NCI-H146 (cell line): ENCODE measurements around the gene SLC17A9.
A peak's percentile ranks its signal among the peaks of the same experiment; 100 is the strongest.

Source experiments
- DNase-seq: peaks from one replicate; lab custom pipeline; 2025; lab: John Stamatoyannopoulos, UW

SLC17A9 gene

DNA sequence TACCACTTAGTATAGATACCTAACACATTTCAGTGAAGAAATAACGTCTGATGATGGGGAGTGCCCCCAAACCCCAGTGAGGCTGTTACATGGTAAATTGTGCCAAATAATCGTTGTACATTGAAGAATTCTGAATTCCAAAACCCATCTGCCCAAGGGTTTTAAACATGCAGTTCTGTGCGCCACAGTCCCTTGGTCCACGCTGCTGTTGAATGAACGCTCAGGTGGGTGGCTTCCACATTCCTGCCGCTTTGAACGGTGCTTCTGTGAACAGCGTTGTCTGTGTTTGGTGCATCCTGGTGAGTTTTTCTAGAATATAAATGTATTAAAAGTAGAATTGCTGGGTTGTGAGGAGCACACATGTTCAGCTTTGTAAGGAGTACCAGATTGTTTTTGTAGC is 11.6 kb upstream of the SLC17A9 start:
- DNase-seq = no peak

DNA sequence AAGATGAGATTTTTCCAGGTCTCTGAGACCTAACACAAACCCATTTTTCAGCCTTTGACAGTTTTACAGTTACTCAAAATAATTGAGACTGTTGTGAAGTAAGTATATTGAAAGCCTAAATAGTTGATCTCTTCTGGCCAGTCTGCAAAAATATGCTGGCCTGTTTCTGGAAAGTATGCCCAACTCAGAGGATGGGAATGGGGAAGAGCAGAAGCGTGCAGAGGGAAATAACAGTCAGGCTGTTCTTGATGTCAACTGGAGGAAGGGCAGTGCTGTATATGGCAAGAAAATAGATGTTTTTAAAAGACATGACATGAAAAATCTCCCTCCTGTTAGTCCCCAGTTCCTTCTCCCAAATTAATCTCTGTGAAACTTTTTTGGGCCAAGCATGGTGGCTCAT is 10.7 kb upstream of the SLC17A9 start:
- no peak for DNase-seq

DNA sequence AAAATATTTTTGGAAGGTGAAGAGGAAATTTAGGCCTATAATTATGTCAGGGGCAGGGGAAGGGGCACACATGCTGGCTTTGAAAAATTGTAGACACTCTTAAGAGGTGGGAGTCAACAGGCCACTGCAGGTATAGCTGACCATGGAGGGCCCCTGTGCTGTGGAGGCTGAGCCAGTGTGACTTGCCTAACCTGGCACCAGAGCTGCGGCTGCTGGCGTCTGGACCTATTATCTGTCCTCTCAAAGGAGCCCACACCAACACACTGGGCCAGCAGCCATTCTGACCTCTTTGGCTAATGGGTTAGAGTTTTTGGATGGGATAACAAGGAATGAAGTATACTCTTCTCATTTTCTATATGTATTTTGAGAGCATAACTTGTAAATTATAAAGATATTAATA is 10.1 kb upstream of the SLC17A9 start:
- DNase-seq = no peak

DNA sequence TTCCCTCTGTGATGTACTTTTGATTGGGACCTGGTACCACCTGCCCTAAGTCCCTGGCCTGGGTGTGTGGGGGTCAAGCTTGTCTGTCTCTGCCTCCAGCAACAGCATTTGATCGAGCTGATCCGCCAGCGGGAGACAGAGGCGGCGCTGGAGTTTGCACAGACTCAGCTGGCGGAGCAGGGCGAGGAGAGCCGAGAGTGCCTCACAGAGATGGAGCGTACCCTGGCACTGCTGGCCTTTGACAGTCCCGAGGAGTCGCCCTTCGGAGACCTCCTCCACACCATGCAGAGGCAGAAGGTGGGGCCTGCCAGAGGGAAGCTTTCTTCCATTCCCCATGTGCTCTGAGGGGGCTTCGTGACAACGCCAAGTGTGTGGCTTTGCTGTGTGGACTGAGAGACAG is 9.1 kb upstream of the SLC17A9 start:
- DNase-seq = no peak

DNA sequence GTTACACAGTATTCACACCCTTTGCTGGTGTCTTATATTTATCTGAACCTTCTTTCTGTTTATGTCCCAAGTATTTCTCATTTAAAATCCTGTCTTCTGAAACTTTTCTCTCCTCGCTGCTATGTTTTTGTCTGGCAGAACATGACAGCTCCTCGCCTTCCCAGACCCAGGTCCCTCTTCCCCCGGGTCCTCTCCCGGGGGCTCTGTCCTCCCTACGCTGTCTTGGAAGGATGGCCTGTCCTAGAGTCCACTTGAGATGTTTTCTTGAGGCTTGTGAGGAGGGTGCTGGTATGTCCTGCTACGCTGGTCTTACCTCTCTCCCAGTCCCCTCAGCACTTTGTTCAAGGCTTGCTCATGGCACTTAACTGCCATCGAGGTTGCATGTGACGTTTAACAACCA is 8.3 kb upstream of the SLC17A9 start:
- DNase-seq = no peak

DNA sequence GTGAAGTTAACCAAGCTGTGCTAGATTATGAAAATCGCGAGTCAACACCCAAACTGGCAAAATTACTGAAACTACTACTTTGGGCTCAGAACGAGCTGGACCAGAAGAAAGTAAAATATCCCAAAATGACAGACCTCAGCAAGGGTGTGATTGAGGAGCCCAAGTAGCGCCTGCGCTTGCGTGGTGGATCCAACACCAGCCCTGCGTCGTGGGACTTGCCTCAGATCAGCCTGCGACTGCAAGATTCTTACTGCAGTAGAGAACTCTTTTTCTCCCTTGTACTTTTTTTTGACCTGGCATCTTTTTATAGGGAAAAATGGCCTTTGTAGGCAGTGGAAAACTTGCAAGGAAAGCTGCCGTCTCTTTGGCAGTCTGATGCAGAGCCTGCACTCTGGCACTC is 7.8 kb upstream of the SLC17A9 start:
- no peak for DNase-seq

DNA sequence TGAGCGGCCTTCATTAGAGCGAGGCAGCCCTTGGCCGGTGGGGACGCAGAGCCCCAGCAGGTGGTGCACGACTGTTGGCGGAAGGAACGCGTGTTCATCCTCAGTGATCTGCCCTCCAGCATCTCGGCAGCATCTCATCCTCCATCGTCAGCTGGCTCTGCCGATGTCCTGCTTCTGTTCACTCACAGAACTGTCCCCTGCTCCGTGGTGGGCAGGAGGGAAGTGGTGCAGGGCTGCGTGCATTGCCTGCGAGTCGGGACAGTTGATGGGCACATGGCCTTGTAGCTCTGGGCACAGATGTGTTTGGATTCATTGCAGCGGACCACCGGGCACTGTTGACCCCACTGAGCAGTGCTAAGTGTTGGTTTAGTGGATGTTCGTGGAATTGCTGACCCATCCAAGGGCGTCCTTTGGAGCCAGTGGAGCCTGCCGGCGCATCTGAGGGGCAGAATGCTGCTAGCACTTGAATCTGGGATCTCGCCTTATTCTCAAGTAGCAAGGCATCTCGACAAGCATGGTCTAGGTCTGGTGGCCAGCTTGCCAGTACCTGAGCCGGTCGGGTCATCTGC is 6.7 kb upstream of the SLC17A9 start:
- no peak for DNase-seq

DNA sequence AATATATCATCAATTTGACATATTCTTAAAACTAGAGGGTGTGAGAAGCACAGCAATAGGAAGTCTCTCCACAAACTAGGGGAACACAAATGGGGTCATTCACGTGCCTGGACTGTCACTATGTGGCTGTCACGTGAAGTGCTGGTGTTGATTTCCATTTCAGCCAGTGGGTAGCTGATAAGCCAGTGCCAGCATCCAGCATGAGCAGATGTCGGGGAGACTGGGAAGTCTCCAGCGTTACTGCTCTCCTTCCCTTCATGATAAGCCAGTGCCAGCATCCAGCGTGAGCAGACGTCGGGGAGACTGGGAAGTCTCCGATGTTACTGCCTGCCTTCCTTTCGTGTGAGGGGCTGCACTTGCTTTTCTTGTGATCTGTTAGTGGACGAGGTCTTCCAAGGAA is 5.6 kb upstream of the SLC17A9 start:
- DNase-seq = no peak

DNA sequence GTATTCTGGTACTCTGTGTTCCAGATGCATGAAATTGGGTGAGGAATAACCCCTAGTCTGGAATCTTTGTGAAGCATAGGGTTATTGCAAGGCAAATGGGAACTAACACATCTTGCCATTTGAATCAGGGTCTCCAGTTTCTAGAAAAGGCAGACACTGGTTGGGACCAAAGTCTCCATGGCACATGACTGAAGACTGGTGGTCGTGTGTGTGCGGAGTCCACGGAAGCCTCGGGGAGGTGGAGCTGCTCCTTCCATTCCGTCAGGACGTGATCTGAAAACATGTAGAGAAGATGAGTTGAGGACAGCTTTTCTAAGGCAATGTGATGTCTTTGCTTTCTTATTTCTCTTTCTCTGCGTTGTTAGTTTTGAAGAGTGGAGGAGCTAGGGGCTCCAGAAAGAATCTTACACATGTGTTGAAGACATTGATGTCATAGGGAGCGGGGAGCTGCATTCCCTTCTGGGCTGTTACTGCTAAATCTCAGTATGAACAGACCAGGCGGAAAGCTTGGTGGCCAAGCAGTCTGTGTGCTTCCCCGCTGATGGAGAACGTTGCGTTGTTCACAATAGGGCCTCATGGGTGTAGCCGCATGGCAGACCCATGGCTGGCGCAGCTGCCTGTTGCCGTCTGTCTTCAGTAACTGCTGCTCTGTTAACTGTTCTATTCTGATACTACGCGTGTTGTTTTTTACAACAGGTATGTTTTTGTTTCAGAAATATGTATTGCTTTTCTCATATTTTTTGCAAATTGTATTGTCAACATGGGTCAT is 4.8 kb upstream of the SLC17A9 start:
- DNase-seq = no peak

DNA sequence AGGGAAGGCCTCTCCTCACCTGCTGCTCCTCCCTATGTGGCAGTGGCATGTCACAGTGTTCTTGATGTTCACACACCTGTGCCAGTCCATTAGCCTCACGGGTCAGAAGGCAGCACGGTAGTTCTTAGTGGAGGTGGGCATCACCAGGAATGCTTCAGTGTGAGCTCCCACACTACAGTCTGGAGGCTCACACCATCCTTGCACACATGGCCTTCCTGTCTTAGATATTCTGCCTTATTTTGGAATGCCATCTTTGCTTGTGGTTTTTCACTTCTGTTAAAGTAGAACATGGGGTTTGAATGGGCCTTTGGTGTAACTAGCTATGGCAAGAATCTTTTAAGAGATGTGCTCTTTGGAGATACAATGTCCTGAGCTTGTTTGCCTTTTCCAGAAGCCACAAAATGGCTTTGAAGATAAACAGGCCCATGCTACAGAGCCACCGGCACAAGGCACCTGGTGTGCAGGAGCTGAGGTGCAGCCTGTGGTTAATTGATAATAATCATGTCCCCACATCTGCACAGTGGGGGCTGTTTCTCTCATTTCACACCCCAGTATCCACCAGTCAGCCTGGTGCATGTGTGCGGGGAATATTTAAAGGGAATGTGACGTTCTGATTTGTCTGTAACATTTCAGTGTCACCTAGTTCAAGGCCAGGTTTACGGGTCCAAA is 3.2 kb upstream of the SLC17A9 start:
- DNase-seq = no peak

DNA sequence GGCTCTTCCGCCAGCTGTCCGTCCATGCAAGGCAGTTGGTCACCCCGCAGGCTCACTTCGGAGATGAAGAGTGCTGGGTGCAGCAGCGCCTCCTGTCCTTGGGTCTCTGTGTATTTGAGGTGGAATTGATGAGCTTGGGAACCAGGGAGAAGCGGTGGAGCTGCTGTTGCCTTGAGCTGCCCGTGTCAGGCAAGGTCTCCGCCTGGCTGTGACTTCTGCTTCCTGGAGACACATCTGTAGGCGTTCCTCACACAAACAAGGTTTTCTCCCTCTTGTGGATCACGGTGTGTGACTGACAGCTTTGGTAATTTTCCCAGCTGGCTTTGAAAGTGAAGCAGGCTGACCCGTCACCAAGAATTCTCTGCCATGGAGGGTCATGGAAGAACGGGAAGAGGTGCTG is 2.5 kb upstream of the SLC17A9 start:
- DNase-seq = no peak

DNA sequence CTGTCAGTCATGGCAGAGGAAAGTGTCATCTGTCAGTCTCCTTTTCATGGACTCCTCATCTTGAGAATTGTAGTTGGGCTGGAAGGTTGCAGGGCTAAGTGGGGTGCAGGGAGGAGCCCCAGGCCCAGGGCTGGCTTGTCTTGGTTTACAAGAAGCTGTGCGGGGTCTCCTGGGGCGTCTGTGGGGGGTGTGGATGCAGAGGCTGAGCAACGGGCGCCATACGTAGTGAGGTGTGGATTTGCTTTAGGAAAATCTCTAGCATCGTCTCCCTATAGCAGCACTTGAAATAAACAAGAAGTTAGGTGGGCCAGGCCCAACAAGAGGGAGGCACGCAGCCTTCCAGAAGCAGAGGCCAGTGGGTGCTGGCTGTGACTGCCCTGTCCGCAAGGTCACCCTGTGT is 1.8 kb upstream of the SLC17A9 start:
- DNase-seq = no peak

DNA sequence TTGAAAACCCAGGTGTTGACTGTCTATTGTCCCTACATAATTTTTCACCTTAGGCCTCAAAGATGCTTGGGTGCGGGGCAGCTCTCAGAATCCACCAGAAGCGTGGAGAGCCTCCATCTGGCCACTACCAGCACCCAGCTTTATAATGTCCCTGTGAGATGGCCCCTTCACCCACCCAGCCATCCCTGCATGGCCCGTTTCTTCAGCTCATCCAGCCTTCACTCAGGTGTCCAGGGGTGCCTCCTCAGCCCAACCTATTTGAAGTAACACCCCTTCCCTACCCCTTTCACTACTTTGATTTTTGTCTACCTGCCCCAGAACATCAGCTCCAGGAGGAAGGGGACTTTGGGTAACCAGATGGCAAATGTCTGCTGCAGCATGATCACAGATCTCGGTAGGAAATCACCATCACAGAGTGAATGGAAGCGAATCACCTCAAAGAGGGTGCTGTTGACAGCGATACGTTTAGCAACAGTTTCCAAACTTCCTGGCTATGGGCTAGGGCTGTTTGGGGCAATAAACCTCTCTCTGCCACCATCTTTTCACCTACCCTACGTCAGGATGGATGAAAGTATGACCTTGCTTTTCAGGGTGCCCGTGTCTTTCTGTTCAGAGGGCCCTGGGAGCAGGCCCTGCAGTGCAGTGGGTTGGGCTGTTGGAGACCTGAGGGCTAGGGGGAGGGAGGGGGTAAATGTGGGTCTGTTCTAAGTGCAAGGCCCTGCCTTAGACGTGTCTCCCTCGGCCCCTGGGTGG is 1.2 kb upstream of the SLC17A9 start:
- DNase-seq = no peak

DNA sequence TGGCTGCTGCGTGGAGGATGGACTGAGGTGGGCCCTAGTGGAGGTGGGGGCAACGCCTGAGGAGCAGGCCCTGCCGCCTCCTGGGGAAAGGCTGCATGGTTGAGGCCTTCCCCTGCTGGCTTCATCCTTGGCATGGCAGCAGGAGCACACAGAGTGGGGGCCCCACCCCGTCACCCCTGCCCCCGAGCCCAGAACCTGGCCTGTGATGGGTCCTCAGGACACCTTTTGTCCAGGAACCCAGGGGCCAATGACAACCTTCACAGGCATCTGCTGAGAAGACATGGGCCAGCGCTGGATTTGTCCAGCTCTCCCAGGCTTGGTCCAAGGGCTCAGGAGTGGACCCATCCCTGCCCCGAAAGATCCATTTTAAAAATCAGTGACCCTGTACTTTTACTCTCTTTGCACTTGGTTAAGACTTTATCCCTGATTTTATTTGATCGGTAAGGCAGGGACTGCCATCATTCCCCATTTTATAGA is 575 bp upstream of the SLC17A9 start:
- DNase-seq = no peak

DNA sequence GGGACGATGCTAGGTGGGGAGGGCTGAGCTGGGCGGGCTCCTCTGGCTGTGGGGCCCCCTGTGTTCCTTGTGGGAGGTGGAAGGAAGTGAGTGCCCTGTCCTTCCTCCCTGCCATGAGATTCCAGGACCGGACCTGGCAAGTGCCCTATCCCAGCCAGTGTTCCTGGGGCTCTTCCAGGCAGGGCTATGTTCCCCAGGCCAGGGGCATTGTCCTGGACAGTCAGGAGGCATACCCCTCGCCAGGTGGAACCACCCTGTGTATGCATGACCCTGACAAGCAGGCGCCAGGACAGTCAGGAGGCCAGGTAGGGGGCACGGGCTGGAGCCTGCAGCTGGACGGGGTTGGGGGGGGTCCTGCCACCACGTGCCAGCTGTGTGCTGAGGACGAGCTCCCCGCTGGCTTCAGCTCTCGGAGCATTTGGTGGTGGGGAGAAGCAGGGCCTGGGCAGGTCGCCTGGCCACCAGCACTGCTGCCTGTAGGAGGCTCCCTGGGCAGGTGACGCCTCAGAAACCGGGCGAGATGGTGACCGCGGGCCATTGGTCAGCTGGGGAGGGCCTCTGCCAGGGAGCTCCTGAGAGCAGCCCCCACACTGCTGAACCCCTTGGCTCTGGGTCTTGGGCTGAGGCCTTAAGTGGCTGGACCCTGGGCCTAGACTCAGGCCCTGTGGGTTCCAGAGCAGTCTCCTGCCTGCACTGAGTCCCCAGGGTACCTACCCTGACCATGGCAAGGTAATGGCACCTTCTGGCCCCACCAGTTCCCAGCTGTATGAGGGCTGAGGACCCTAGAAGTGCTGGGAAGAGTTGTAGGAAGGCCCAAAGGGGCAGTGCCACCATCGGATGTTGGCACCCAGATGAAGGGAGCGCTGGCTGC is 694 bp downstream of the SLC17A9 start:
- DNase-seq = no peak

DNA sequence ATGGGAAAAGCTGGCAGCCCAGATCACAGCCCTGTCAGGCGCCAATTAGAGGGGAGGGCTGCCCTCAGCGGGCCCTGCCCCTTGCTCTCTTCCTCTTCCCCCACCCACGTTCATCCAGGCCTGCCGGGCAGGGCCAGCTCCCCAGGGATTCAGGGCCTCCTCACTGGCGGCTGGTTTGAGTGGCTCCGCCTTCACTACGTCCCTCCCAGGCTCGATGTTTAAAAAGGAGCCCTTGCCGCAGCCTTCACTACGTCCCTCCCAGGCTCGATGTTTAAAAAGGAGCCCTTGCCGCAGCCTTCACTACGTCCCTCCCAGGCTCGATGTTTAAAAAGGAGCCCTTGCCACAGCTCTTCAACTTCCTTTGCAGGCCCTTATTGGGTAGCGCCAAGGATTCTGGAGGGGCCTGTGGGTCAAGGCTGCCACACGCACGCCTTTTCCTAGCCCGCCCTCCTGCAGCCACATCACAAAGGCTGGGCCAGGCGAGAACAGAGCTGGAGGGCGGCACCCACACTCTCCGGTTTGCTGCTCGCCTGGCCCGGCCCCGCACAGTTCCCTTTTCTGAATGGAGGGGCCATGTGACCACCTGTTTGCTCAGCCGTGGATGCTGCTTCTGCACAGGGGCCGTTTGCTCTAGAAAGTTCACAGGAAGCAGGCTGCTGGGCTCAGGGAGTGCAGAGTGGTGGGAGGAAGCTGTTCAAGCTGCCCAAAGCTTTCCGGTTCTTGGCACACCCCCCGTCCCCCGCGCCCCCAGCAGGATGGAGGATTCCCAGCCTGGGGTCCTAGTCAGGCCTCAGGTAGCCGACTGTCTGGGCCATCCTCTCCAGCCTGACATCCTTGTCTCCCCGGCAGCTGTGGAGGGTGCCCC is 1.6 kb downstream of the SLC17A9 start:
- DNase-seq = peak; percentile 83

DNA sequence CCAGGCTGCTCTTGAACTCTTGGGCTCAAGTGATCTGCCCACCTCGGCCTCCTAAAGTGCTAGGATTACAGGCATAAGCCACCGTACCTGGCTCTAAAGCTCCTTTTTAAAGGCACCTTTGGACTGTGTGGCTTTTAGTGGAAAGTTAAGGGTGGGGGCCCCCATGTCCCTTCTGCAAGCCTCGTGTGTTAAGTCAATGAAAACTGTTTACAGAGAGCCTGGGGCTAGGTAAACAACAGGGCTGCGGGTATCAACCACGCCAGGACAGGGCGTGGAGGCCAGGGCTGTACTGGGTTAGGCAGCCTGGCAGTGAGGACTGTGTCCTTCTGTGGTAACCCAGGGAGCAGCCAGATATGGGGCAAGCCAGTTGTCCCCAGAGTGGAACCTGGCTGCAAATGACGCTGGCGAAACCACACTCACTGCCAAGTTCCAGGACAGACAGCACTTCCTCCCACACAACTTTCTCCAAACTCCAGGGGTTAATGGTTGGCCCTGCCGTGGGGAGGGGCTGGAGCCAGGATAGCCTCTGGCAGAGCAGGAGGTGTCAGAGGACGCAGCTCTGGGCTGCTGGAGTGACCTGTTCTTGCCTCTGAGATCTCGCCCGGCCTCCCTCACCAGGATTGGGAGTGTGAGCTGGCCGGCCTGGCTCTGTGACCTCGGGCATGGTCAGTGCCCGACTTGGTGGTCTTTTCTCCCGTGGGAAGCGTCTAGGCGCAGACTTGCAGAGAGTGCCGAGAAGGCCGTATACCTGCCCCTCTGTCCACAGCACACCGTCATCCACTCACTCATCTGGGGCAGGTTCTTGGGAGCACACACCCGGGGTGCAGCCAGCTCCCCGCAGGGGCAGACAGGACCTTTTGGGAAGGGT is 3.2 kb downstream of the SLC17A9 start:
- DNase-seq = peak; percentile 19

DNA sequence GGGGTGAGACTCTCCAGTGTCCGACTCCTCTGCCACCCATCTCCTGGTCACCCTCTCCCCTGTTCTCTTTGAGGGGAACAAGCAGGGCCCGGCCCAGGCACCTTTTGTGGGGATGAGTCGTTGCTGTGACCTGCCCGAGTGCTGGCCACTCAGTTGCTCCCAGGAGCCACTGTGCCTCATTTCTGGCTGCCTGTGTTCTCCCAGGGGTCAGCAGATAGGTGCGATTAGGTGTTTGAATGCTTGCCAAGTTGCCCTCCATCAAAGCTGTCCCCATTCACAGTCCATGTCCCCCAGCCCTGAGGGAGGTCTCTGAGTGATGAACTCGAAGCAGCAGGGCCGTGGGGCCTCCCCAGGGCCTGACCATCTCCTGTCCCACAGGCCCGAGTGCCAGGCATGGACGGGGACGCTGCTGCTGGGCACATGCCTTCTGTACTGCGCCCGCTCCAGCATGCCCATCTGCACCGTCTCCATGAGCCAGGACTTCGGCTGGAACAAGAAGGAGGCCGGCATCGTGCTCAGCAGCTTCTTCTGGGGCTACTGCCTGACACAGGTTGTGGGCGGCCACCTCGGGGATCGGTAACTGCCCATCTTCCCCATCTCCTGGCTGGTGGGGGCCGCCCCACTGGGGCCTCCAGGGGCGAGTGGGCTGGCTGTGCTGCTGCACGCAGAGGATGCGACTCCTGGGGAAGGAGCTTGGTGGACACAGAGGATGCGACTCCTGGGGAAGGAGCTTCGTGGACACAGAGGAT is 4.1 kb downstream of the SLC17A9 start:
- no peak for DNase-seq
